ENCODE results near the gene CLASP1. TPM values are rescaled to one million over a fixed set of nuclear protein-coding genes. Genes with fewer than 3 reads are reported as not detected.

CLASP1 gene
- total RNA-seq, 2 donors from 2014 or later = 95.1 to 121 TPM

GRCh38 chr2:121605820-121606733 is 43.2 kb downstream of the CLASP1 start:
- no peak overlapping the region for H3K4me3 Mint-ChIP-seq
- H3K4me1 Mint-ChIP-seq (ENCODE audit: low read depth) = peaks cover 15% of the 10 kb centered on the region
- H3K9me3 Mint-ChIP-seq = no peaks in the 10 kb centered on the region
- H3K27ac Mint-ChIP-seq = no peak overlapping the region
- no peaks in the 10 kb centered on the region for H3K27me3 Mint-ChIP-seq (ENCODE audit: low read depth)
- ATAC-seq (replicated peaks in 1 of 2) = no peak
- H3K36me3 Mint-ChIP-seq (ENCODE audit: insufficient read depth in 2 of 2) = peaks cover 2 to 11% of the 10 kb centered on the region in 2 donors
- no peak for DNase-seq

- Mint-ChIP-seq H3K9me3 (no peaks in the 10 kb centered on the region), H3K4me1 (ENCODE audit: low read depth) (peaks cover 27% of the 10 kb centered on the region), H3K36me3 (ENCODE audit: insufficient read depth in 2 of 2) (peaks cover 2 to 11% of the 10 kb centered on the region in 2 donors)
Measured at GRCh38 chr2:121603185-121603584, 46.1 kb downstream of the CLASP1 start.

GRCh38 chr2:121599963-121600651 is 49.2 kb downstream of the CLASP1 start:
- ATAC-seq (replicated peaks in 1 of 2) (no peak), DNase-seq (no peak)
- Mint-ChIP-seq H3K9me3 (no peaks in the 10 kb centered on the region), H3K4me1 (ENCODE audit: low read depth) (peaks cover 50% of the 10 kb centered on the region), H3K4me3 (no peak overlapping the region), H3K27ac (peak overlapping the region; percentile 52), H3K27me3 (ENCODE audit: low read depth) (no peaks in the 10 kb centered on the region), H3K36me3 (ENCODE audit: insufficient read depth in 2 of 2) (peaks cover 2 to 4% of the 10 kb centered on the region in 2 donors)

More at GRCh38 chr2:121603185-121603584, 46.1 kb downstream of the CLASP1 start:
- no peak overlapping the region for H3K27ac Mint-ChIP-seq
- no peaks in the 10 kb centered on the region for H3K27me3 Mint-ChIP-seq (ENCODE audit: low read depth)
- no peak for DNase-seq
- no peak for ATAC-seq (replicated peaks in 1 of 2)
- H3K4me3 Mint-ChIP-seq = no peak overlapping the region

GRCh38 chr2:121598087-121598486 is 51.2 kb downstream of the CLASP1 start:
- no peak for DNase-seq
- Mint-ChIP-seq H3K36me3 (ENCODE audit: insufficient read depth in 2 of 2) (peaks cover 0 to 2% of the 10 kb centered on the region in 2 donors), H3K27ac (no peak overlapping the region), H3K4me3 (no peak overlapping the region), H3K27me3 (ENCODE audit: low read depth) (no peaks in the 10 kb centered on the region), H3K9me3 (no peaks in the 10 kb centered on the region), H3K4me1 (ENCODE audit: low read depth) (peaks cover 46% of the 10 kb centered on the region)
- no peak for ATAC-seq (replicated peaks in 1 of 2)

GRCh38 chr2:121596221-121597080 is 52.8 kb downstream of the CLASP1 start:
- peak overlapping the region; percentile 56 to 73 for H3K4me3 Mint-ChIP-seq
- peaks cover 45% of the 10 kb centered on the region for H3K4me1 Mint-ChIP-seq (ENCODE audit: low read depth)
- H3K9me3 Mint-ChIP-seq = no peaks in the 10 kb centered on the region
- H3K27ac Mint-ChIP-seq = peak overlapping the region; percentile 93
- H3K36me3 Mint-ChIP-seq (ENCODE audit: insufficient read depth in 2 of 2) = no peaks in the 10 kb centered on the region
- no peaks in the 10 kb centered on the region for H3K27me3 Mint-ChIP-seq (ENCODE audit: low read depth)
- DNase-seq (peak; percentile 2 to 12), ATAC-seq (replicated peaks in 1 of 2) (peak; percentile 77 to 80)

GRCh38 chr2:121595012-121595891 is 54.0 kb downstream of the CLASP1 start:
- Mint-ChIP-seq H3K27ac (peak overlapping the region; percentile 93), H3K4me1 (ENCODE audit: low read depth) (peaks cover 38% of the 10 kb centered on the region), H3K27me3 (ENCODE audit: low read depth) (no peaks in the 10 kb centered on the region), H3K36me3 (ENCODE audit: insufficient read depth in 2 of 2) (no peaks in the 10 kb centered on the region), H3K4me3 (no peak overlapping the region), H3K9me3 (no peaks in the 10 kb centered on the region)
- ATAC-seq (replicated peaks in 1 of 2) (no peak), DNase-seq (no peak)

- DNase-seq (no peak), ATAC-seq (replicated peaks in 1 of 2) (no peak)
- no peaks in the 10 kb centered on the region for H3K9me3 Mint-ChIP-seq
- no peak overlapping the region for H3K4me3 Mint-ChIP-seq
- H3K36me3 Mint-ChIP-seq (ENCODE audit: insufficient read depth in 2 of 2) = no peaks in the 10 kb centered on the region
- H3K27me3 Mint-ChIP-seq (ENCODE audit: low read depth) = no peaks in the 10 kb centered on the region
- H3K27ac Mint-ChIP-seq = no peak overlapping the region
- peaks cover 17% of the 10 kb centered on the region for H3K4me1 Mint-ChIP-seq (ENCODE audit: low read depth)
Measured at GRCh38 chr2:121591199-121591598, 58.1 kb downstream of the CLASP1 start.

GRCh38 chr2:121588357-121588756 is 60.9 kb downstream of the CLASP1 start:
- Mint-ChIP-seq H3K4me1 (ENCODE audit: low read depth) (peaks cover 35% of the 10 kb centered on the region), H3K36me3 (ENCODE audit: insufficient read depth in 2 of 2) (no peaks in the 10 kb centered on the region), H3K9me3 (no peaks in the 10 kb centered on the region), H3K27ac (no peak overlapping the region), H3K4me3 (no peak overlapping the region), H3K27me3 (ENCODE audit: low read depth) (no peaks in the 10 kb centered on the region)
- ATAC-seq (replicated peaks in 1 of 2) (no peak), DNase-seq (no peak)

- Mint-ChIP-seq H3K27ac (no peak overlapping the region), H3K9me3 (no peaks in the 10 kb centered on the region), H3K4me3 (no peak overlapping the region), H3K36me3 (ENCODE audit: insufficient read depth in 2 of 2) (no peaks in the 10 kb centered on the region), H3K27me3 (ENCODE audit: low read depth) (no peaks in the 10 kb centered on the region), H3K4me1 (ENCODE audit: low read depth) (peaks cover 43% of the 10 kb centered on the region)
- DNase-seq (no peak), ATAC-seq (replicated peaks in 1 of 2) (no peak)
Measured at GRCh38 chr2:121587131-121587530, 62.1 kb downstream of the CLASP1 start.

- no peak for ATAC-seq (replicated peaks in 1 of 2)
- Mint-ChIP-seq H3K4me3 (no peak overlapping the region), H3K4me1 (ENCODE audit: low read depth) (peaks cover 38% of the 10 kb centered on the region), H3K9me3 (no peaks in the 10 kb centered on the region), H3K27ac (no peak overlapping the region), H3K36me3 (ENCODE audit: insufficient read depth in 2 of 2) (no peaks in the 10 kb centered on the region), H3K27me3 (ENCODE audit: low read depth) (no peaks in the 10 kb centered on the region)
- no peak for DNase-seq
Measured at GRCh38 chr2:121584741-121585140, 64.5 kb downstream of the CLASP1 start.

GRCh38 chr2:121583555-121583954 is 65.7 kb downstream of the CLASP1 start:
- Mint-ChIP-seq H3K27ac (no peak overlapping the region), H3K36me3 (ENCODE audit: insufficient read depth in 2 of 2) (no peaks in the 10 kb centered on the region), H3K4me1 (ENCODE audit: low read depth) (peaks cover 47% of the 10 kb centered on the region), H3K27me3 (ENCODE audit: low read depth) (no peaks in the 10 kb centered on the region), H3K4me3 (no peak overlapping the region), H3K9me3 (no peaks in the 10 kb centered on the region)
- ATAC-seq (replicated peaks in 1 of 2) (peak; percentile 80 to 86), DNase-seq (peak in 1 of 2 donors; percentile 2)

GRCh38 chr2:121582272-121582671 is 67.0 kb downstream of the CLASP1 start:
- H3K4me1 Mint-ChIP-seq (ENCODE audit: low read depth) = peaks cover 47% of the 10 kb centered on the region
- H3K9me3 Mint-ChIP-seq = no peaks in the 10 kb centered on the region
- DNase-seq (no peak), ATAC-seq (replicated peaks in 1 of 2) (no peak)
- H3K36me3 Mint-ChIP-seq (ENCODE audit: insufficient read depth in 2 of 2) = no peaks in the 10 kb centered on the region
- peak overlapping the region; percentile 1 for H3K27ac Mint-ChIP-seq
- H3K4me3 Mint-ChIP-seq = no peak overlapping the region
- no peaks in the 10 kb centered on the region for H3K27me3 Mint-ChIP-seq (ENCODE audit: low read depth)

Data from activated T-cell treated with anti-CD3 and anti-CD28 coated beads, Interleukin-2, amount 50 U/mL, for 72 hours (primary cell).